DMS79 (cell line): ENCODE results near the gene ANO2.

Source experiments
- DNase-seq: peaks from one replicate; lab custom pipeline; 2025; lab: John Stamatoyannopoulos, UW

The ANO2 gene

DNA sequence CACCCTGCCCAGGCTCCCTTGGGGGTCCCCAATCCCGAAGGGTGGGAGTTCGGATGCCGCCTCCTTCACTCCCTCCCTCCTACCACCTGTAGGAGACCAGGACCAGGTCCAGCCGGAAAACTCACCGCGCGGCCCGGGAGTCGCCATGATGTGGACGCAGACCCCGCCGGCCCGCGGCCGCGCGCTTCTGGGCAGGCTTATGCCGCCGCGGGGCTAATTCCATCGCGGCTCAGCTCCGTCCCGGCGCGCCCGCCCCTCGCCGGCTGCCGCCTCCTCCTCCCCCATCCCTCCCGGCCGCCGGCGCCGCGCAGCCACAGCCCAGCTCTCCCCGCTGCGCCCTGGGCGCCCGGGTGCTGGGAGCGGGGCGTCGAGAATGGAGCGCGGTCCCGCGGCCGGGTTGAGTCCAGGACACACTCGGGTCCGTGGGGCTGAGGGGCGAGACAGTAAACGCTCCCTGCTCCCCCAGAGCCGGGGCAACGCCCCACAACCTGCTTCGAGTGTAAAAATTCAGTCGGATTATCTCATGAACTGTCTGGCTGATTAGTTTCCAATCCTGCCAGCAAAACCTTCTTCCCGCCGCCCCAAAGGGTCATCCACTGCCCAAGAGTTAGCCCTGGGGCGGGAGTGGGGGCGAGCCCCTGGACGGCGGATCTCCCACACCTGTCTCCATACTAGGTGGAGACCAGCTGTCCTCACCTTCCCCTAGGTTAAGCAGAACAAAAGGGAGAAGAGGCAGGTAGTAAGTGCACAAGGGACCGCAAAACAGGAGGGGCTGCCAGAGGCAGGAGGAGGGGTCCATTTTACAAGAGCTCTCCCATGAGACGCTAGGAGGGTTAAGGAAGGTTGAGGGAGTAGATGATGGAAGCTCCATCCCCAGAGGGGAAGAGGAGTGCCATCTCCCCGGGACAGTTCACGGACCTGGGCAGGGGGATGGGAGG, at the start of gene ANO2:
Gene ANO2 (minus strand): TSS at position 189 of the 938 bp plus-strand sequence. CDS start 42 bp downstream, at position 147.
- DNase-seq, result peak; percentile 26

DNA sequence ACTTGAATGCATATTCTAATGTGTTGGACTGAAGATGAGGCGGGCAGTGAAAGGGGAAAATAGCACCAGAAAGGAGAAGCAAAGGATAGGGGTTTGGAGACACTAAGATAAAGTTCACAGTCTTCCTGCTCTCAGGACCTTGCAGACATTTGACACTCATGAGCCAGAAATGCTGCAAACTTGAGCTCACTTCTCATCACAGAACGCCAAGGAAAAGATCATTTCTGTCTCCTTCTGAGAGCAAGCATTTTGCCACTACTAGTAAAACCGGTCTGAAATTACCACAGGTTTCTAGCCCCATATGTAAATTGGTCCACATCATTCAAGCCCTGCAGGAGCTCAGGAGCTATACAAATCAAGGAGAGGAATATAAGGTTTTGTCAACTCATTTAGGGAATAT, 44.6 kb upstream of the ANO2 start:
- DNase-seq, result no peak

DNA sequence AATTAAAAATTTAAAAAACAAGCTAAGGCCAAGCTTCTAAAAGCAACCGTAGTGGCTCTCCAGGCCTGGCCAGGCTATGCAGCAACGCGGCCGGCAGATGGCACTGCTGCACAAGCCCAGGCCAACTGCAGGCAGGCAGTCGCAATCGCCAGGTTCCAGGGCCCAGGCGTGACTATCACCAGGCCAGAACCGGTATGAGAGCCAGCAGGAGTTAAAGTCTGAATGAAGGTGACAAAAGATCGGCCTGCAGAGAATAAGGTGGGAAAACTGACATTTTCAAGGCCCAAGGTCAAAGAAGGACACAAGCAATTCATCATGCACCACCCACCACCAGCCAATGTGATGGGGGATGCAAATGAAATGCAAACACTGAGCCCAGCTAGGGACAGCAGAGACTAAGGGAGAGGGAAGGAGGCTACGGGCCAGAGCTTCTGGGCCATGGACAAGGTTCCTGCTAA, 43.6 kb upstream of the ANO2 start:
- peak; percentile 31 for DNase-seq

DNA sequence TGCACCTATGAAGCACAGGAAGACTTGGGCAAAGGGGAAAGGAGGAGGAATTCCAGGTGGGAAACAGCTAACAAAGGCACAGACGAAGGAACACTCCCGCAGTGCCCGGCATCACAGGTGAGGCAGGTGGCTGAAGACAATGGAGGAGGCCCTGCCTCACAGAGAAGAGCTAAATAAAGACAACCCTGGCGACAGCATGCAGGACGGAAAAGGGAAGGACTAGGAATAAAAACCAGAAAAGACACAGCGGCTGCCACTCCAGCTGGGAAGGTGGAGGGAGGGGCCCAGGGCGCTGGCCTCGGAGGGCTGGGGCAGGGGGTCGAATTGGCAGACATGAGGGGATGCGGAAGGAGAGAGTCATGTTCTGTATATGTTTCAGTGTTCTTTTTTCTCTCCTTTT, 43.0 kb upstream of the ANO2 start:
- no peak for DNase-seq

DNA sequence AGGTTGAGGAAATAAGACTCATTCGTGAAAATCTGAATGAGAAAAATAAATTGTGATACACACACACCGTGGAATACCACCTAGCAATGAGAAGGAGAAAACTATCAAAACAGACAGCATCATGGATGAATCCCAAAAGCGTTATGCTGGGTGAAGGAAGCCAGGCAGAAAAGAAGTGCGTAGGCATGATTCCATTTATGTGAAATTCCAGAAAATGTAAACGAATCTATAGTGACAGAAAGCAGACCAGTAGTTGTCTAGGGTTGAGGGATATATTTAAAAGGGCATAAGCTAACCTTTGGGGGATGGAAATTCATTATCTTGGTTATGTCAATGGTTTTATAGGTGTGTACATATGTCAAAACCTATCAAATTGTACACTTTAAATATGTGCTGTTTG, 42.5 kb upstream of the ANO2 start:
- DNase-seq, result no peak

DNA sequence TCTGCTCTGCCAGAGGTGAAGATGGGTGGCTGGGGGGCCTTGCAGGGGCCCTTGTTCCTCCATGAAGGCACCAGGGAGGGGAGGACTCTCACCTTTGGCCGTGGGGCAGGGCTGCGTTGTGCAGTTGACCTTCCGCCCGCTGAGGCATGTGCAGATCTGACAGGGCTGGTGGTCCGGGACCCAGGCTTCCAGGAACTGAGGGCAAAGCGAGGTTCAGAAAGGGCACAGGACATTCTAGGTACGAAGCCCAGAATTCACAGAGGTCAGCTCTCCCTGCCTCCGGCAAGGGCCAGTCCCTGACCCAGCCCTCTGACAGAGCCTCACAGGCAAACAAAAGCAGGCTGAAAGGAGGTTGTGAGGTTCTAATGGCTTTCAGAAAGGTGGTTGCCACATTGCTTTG, 40.4 kb upstream of the ANO2 start:
- DNase-seq, result no peak

DNA sequence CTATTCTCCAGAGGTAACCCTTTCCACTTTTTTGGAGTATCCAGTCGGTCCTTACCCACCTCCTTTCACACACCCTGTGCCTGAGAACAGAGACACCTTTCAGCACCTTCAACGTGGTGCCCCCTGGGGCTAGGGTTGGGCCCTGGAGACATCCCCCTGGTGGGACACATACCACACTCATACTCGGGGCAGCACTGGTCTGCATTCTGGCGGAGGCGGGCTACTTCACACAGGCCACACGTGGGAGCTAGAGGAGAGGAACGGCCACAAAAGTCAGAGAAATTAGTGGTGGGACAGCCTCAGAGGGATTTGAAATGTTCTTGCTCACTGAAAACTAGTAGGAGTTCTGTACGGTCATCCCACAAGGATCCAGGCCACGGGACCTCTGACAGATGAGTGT, 39.8 kb upstream of the ANO2 start:
- no peak for DNase-seq

DNA sequence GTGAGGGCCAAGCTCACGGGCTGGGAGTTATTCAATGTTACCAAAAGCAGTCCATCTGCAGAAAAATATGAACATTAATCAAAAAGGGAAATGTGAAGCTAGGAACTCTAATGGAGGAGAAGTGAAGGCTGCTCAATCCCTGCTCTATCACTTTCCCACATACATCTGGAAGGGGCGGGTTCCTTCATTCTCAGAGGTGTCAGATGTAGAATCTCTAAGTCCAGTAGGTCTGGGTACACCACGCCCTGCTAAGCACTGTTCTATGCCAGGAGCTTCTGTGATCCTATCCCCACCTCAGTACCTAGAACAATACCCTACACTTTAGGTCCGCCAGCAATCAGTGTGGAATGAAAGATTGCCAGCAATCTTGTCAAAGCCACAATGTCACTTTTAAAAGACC, 37.0 kb upstream of the ANO2 start:
- DNase-seq, result no peak

DNA sequence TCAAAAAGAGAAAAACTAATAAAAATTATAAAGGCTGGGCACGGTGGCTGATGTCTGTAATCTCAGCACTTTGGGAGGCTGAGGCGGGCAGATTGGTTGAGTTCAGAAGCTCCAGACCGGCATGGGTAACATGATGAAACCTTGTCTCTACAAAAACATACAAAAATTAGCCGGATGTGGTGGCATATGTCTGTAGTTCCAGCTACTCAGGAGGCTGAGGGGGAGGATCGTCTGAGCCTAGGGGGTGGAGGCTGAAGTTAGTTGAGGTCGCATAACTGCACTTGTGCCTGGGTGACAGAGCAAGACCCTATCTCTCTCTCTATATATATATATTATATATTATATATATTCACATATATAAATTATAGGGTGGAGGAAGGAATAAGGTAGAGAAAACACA, 32.5 kb upstream of the ANO2 start:
- no peak for DNase-seq

DNA sequence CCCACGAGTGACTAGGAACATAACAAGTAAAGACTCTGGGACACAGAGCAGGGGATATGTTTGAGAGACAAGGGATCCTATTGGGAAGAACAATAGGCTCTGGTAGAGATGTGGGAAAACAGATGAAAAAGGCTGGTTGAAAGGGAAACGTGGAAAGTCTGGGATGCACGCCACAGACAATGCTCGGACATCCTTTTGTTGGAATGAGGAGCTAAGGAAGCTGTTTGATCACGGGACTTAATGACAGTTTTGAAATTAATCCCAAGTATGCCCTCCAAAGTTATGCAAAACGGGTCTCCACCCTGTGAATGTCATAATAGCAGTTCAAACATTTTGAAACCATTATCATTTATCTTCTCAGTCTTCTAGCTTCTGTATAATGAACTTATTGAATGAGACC, 31.7 kb upstream of the ANO2 start:
- no peak for DNase-seq

DNA sequence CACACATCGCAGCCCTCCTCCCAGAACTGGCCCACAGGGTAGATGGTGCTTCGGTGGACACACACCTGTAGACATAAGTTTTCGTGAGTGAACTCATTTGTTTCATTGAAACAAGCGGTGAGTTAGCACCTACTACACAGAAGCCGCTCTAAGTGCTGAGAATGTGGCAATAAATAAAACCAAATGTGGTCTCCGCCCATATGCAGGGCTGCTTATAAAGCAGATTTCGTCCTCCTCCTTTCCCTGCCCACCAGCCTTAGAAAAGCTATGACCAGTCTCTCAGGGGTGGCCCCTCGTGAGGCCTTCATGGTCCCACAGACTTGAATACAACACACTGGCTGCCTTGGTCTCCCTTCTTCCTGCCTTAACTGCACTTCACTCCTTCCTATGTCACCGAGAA, 31.1 kb upstream of the ANO2 start:
- no peak for DNase-seq

DNA sequence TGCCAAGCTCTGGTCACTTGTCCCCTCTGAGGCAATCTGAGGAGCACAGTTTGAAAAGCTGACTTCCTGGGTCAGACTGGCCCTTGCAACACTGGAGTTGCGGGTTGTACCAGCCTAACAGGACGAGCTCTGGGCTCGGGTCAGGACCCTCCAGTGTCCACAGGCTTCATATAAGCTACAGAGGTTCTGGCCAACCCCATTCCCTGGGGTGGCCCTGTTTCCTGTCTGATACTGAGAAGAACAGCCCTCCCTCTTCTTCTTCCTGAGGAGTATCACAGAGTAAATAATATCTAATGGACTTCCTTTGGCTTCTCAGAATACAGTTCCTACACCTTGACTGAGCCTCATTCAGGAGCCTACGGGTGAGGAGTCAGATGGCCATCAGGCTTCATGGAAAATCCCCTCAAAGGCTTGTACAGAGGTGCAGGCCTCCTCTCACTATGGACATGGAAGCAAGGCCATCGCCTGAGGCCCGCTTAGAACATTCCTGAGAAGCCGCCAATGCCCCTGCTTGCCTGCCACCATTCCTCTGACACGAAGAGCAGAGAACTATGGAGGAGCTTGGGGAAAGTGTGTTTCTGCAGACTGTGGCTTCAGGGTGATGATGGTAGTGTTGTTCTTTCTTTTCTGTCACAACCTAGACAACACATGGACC, 28.5 kb upstream of the ANO2 start:
- DNase-seq, result no peak

DNA sequence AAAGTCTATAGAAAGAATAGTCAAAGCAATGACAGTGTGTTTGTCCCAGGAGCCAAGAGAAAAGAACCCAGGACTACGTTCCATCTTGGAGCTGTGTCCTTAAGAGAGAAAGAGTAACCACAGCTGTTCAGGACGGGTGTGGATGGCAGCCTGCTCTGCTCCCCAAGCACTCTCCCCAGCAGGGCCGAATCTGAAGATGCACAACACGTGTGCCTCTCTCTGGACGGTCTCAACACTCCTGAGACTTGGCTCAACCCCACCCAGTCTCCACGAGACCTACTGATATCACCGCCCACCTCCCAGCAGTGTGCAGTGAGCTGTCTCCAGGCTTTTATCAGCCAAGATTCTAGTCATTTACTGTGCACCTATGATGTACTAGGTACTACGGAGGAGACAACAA, 27.3 kb upstream of the ANO2 start:
- DNase-seq, result no peak

DNA sequence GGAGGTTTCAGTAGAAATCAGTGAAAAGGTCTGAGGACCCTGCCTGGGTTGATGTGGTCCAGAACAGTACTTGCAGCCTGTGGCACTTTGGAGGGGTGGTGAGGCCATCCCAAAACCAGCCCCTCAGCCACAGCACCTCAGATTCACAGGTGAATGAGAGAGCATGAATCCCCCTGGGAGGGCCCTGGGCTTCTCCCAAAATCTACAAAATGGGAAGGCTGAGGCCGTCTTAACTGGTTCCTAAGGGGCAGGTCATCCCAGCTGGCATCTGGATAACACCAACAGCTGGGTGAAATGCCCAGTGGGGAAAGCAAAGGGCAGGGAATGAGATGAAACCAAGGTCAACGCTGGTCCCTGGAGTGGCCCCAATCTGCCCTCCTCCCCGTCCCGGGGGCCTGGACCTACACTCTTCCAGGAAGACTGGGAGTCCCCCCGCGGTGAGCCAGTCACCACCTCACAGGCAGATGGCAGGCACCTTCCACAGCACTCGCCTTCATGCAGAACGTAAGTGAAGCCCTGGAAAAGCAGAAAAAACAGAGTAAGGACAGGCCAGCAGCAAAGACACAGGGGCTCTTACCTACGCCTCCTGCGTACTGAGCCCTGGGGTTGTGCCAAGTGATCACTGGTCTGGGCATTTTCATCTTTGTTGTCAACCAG, 26.3 kb upstream of the ANO2 start:
- no peak for DNase-seq

DNA sequence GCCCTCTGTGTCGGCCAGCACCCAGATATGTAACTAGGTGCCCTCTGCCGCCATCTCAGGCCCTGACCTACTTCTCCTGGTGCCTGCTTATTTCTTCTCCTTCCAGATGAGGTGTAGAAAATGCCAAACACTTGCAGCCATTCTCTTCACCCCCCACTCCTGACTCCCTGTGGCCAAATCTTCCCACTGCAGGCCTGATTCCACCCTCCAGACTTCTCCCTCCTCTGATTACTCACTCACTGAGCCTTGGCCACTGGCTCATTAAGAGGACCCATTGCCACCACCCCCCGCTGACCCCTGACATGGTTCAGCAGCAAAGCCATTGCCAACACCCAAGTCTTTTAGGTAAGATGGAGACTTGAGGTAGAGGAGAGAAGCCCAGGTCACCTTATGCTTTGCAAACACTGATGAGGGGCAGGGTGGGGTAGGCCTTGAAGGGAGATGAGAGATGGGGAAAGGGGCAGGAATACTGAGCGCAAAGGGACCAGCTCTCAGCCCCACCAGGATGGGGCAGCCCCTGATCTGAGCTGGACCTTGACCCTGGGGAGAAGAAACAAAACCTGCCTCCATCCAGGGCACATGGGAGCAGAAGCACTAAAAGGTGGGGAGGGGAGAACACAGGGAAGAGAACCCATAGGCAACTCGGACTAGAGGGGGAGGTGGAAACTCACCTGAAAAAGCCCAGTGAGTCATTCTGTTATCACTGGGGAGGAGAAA, 25.1 kb upstream of the ANO2 start:
- no peak for DNase-seq

DNA sequence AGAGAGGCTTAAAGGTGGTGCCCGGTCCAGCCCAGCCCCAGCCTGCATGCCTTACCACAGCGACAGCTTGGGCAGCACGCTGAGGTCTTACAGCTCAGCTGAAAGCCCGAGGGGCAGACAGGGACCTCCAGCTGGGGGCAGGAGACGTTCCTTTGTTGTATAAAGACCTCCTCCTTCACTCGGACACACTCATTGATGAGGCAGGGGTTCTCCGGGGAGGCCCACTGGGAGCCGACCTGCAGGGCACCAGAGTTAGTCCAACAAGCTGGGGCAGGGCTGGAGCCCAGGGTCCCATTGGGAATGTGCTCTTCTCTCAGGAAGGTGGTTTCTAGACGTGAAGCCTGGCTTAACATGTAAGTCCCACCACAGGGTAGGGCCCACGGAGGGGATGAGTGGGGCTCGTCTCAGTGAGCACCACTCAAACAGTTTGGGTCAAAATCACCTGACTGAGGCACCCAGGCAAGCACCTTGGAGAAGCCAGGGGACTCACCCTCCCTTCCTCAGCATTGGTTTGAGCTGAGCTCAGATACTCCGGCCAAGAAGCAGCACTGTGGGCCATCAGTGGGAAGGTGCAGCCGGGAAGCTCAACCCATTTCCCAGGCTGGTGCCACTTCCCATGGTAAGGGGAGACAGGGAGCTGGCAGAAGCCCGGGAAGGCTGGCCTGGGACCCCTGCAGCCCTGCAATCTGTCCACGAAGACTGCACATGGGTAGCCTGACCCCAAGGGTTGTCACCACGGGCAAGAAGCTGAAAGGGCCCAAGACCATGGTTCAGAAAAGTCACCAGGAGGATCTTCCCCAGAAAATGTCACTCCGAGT, 24.3 kb upstream of the ANO2 start:
- DNase-seq, result no peak

DNA sequence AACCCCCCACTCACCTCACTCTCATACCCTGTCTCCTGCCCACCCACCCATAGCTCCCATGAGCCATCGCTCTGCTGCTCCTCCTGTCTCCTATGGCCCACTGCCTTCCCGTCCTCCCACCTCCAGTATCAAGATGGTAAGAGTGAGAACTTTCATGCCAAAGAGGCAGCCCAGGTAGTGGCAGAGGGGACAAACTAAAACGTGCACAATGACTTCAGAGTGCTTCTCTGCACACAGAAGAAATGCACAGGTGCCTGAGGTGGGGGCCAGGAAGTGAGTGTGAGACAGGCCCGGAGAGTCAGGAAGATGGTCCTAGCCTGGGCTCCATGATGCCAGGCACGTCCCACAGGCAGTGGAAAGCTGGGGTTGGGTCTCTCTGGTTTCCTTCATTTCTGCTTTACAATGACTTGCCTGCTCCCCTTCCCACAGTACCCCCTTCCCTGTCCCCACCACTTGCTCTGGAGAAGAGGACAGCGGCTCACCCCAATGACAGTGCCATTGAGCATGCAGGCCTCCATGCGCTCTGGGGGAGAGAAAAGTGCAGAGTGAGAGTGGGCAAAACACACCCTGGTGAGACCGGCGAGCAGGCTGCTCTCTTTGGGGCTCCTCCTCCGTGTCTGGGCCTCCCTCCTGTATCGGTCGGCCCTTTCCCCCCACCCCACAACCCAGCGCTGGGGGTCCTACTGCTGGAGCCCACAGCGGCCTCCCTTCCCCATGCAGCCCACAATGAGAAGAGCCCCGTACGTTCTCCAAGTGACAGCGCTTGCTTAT, 22.8 kb upstream of the ANO2 start:
- no peak for DNase-seq

DNA sequence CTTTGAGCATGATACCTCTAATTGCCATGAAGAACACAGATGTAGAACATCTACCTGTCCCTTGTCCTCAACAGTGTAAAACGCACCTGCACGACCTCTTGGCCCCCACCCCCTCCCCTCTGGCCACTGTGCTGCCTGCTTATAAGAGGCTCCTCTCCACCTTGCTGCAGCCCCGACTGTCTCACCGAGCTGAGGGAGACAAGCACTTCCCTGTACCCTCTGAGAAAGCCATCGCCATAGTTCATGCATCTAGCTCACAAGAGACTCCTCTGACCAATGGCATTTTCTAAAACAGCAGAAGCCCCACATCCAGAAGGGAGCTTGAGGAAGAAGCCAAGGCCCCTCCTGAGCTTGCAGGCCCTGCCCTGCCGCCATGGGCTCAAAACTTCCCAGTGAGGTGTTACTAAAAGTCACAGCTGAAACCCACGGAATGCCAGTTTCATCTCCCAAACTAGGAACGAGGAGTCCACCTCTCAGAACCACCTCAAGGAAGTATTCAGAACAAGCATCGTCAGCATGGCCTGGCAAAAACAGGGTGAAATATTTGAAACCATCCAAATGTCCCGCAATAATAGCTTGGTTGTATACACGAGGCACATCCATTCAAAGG, 21.5 kb upstream of the ANO2 start:
- no peak for DNase-seq

DNA sequence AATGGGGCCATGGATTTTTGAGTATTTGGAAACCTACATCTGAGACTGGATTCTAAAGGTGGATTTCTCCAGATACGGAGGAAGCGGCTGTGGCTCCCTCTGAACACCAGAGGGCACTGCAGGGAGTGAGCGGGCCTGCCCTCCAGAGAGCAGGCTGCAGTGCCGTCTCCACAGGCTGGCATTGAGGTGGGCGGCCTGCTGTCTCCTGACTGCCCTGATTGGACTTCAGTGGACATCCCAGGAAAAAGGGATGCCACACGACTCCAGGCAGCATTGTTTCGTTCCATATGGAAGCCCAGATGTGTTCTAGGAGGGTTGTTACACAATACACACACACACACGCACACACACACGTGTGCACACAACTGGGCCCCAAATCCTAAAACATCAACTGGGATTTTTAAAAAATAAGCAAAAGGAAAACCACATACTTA, 20.9 kb upstream of the ANO2 start:
- DNase-seq, result no peak
